Measurements from ENCODE around the gene CABCOCO1.

The CABCOCO1 gene

GRCh38 chr10:61746377-61746776 lies 83.6 kb downstream of the CABCOCO1 start:
- no peaks in the 10 kb centered on the region for H3K27me3 ChIP-seq (ENCODE audit: control insufficient read depth, insufficient read depth, low read length)
- H3K4me2 ChIP-seq (ENCODE audit: low read length): no peak overlapping the region
- H3K4me3 ChIP-seq (ENCODE audit: low read length): no peak overlapping the region
- no peak overlapping the region for H3K9ac ChIP-seq (ENCODE audit: low read depth, low read length)
- H3K36me3 ChIP-seq (ENCODE audit: insufficient read depth, low read length): no peaks in the 10 kb centered on the region
- no peaks in the 10 kb centered on the region for H3K9me3 ChIP-seq (replicated peaks; ENCODE audit: low read length)
- H3K4me1 ChIP-seq (ENCODE audit: control insufficient read depth, insufficient read depth, low read length): peaks cover 21% of the 10 kb centered on the region

- Histone ChIP-seq H3K9me3 (replicated peaks; ENCODE audit: low read length) (no peaks in the 10 kb centered on the region), H3K27me3 (ENCODE audit: control insufficient read depth, insufficient read depth, low read length) (no peaks in the 10 kb centered on the region), H3K9ac (ENCODE audit: low read depth, low read length) (no peak overlapping the region), H3K4me3 (ENCODE audit: low read length) (no peak overlapping the region), H3K36me3 (ENCODE audit: insufficient read depth, low read length) (no peaks in the 10 kb centered on the region), H3K4me2 (ENCODE audit: low read length) (no peak overlapping the region), H3K4me1 (ENCODE audit: control insufficient read depth, insufficient read depth, low read length) (peaks cover 30% of the 10 kb centered on the region)
Measured at GRCh38 chr10:61747307-61747706, 84.6 kb downstream of the CABCOCO1 start.

- H3K9ac ChIP-seq (ENCODE audit: low read depth, low read length): no peak overlapping the region
- H3K4me2 ChIP-seq (ENCODE audit: low read length): no peak overlapping the region
- H3K27me3 ChIP-seq (ENCODE audit: control insufficient read depth, insufficient read depth, low read length): no peaks in the 10 kb centered on the region
- no peak overlapping the region for H3K4me3 ChIP-seq (ENCODE audit: low read length)
- H3K9me3 ChIP-seq (replicated peaks; ENCODE audit: low read length): no peaks in the 10 kb centered on the region
- no peaks in the 10 kb centered on the region for H3K36me3 ChIP-seq (ENCODE audit: insufficient read depth, low read length)
- H3K4me1 ChIP-seq (ENCODE audit: control insufficient read depth, insufficient read depth, low read length): peaks cover 35% of the 10 kb centered on the region
Measured at GRCh38 chr10:61749291-61749690, 86.6 kb downstream of the CABCOCO1 start.

- no peaks in the 10 kb centered on the region for H3K36me3 ChIP-seq (ENCODE audit: insufficient read depth, low read length)
- H3K4me3 ChIP-seq (ENCODE audit: low read length): no peak overlapping the region
- H3K9ac ChIP-seq (ENCODE audit: low read depth, low read length): no peak overlapping the region
- H3K27me3 ChIP-seq (ENCODE audit: control insufficient read depth, insufficient read depth, low read length): no peaks in the 10 kb centered on the region
- H3K9me3 ChIP-seq (replicated peaks; ENCODE audit: low read length): no peaks in the 10 kb centered on the region
- no peak overlapping the region for H3K4me2 ChIP-seq (ENCODE audit: low read length)
- H3K4me1 ChIP-seq (ENCODE audit: control insufficient read depth, insufficient read depth, low read length): peaks cover 35% of the 10 kb centered on the region
Measured at GRCh38 chr10:61750943-61751471, 88.3 kb downstream of the CABCOCO1 start.

GRCh38 chr10:61751599-61751998 lies 88.9 kb downstream of the CABCOCO1 start:
- Histone ChIP-seq H3K4me3 (ENCODE audit: low read length) (no peak overlapping the region), H3K9me3 (replicated peaks; ENCODE audit: low read length) (no peaks in the 10 kb centered on the region), H3K4me1 (ENCODE audit: control insufficient read depth, insufficient read depth, low read length) (peaks cover 35% of the 10 kb centered on the region), H3K4me2 (ENCODE audit: low read length) (peak overlapping the region; percentile 26), H3K36me3 (ENCODE audit: insufficient read depth, low read length) (no peaks in the 10 kb centered on the region), H3K27me3 (ENCODE audit: control insufficient read depth, insufficient read depth, low read length) (no peaks in the 10 kb centered on the region), H3K9ac (ENCODE audit: low read depth, low read length) (peak overlapping the region; percentile 7)

GRCh38 chr10:61752111-61753011 lies 89.6 kb downstream of the CABCOCO1 start:
- Histone ChIP-seq H3K4me1 (ENCODE audit: control insufficient read depth, insufficient read depth, low read length) (peaks cover 36% of the 10 kb centered on the region), H3K4me2 (ENCODE audit: low read length) (peak overlapping the region; percentile 26), H3K27me3 (ENCODE audit: control insufficient read depth, insufficient read depth, low read length) (no peaks in the 10 kb centered on the region), H3K9me3 (replicated peaks; ENCODE audit: low read length) (no peaks in the 10 kb centered on the region), H3K36me3 (ENCODE audit: insufficient read depth, low read length) (no peaks in the 10 kb centered on the region), H3K4me3 (ENCODE audit: low read length) (no peak overlapping the region), H3K9ac (ENCODE audit: low read depth, low read length) (peak overlapping the region; percentile 19)

GRCh38 chr10:61753453-61753852 lies 90.7 kb downstream of the CABCOCO1 start:
- peaks cover 40% of the 10 kb centered on the region for H3K4me1 ChIP-seq (ENCODE audit: control insufficient read depth, insufficient read depth, low read length)
- H3K9ac ChIP-seq (ENCODE audit: low read depth, low read length): no peak overlapping the region
- H3K36me3 ChIP-seq (ENCODE audit: insufficient read depth, low read length): no peaks in the 10 kb centered on the region
- H3K27me3 ChIP-seq (ENCODE audit: control insufficient read depth, insufficient read depth, low read length): no peaks in the 10 kb centered on the region
- no peak overlapping the region for H3K4me3 ChIP-seq (ENCODE audit: low read length)
- H3K9me3 ChIP-seq (replicated peaks; ENCODE audit: low read length): no peaks in the 10 kb centered on the region
- no peak overlapping the region for H3K4me2 ChIP-seq (ENCODE audit: low read length)

GRCh38 chr10:61754587-61755550 lies 92.1 kb downstream of the CABCOCO1 start:
- Histone ChIP-seq H3K9ac (ENCODE audit: low read depth, low read length) (no peak overlapping the region), H3K27me3 (ENCODE audit: control insufficient read depth, insufficient read depth, low read length) (no peaks in the 10 kb centered on the region), H3K4me1 (ENCODE audit: control insufficient read depth, insufficient read depth, low read length) (peaks cover 30% of the 10 kb centered on the region), H3K4me3 (ENCODE audit: low read length) (no peak overlapping the region), H3K4me2 (ENCODE audit: low read length) (no peak overlapping the region), H3K9me3 (replicated peaks; ENCODE audit: low read length) (no peaks in the 10 kb centered on the region), H3K36me3 (ENCODE audit: insufficient read depth, low read length) (no peaks in the 10 kb centered on the region)

GRCh38 chr10:61757001-61757400 lies 94.3 kb downstream of the CABCOCO1 start:
- H3K9me3 ChIP-seq (replicated peaks; ENCODE audit: low read length): no peaks in the 10 kb centered on the region
- H3K9ac ChIP-seq (ENCODE audit: low read depth, low read length): no peak overlapping the region
- no peak overlapping the region for H3K4me3 ChIP-seq (ENCODE audit: low read length)
- H3K36me3 ChIP-seq (ENCODE audit: insufficient read depth, low read length): no peaks in the 10 kb centered on the region
- H3K27me3 ChIP-seq (ENCODE audit: control insufficient read depth, insufficient read depth, low read length): no peaks in the 10 kb centered on the region
- peaks cover 32% of the 10 kb centered on the region for H3K4me1 ChIP-seq (ENCODE audit: control insufficient read depth, insufficient read depth, low read length)
- no peak overlapping the region for H3K4me2 ChIP-seq (ENCODE audit: low read length)

GRCh38 chr10:61757525-61758397 lies 95.0 kb downstream of the CABCOCO1 start:
- no peaks in the 10 kb centered on the region for H3K27me3 ChIP-seq (ENCODE audit: control insufficient read depth, insufficient read depth, low read length)
- H3K4me3 ChIP-seq (ENCODE audit: low read length): no peak overlapping the region

More at GRCh38 chr10:61757525-61758397, 95.0 kb downstream of the CABCOCO1 start:
- Histone ChIP-seq H3K4me1 (ENCODE audit: control insufficient read depth, insufficient read depth, low read length) (peaks cover 25% of the 10 kb centered on the region), H3K9ac (ENCODE audit: low read depth, low read length) (no peak overlapping the region), H3K4me2 (ENCODE audit: low read length) (no peak overlapping the region), H3K36me3 (ENCODE audit: insufficient read depth, low read length) (no peaks in the 10 kb centered on the region), H3K9me3 (replicated peaks; ENCODE audit: low read length) (no peaks in the 10 kb centered on the region)

Measured in skeletal muscle satellite cell (primary cell).